H1 (cell line): Measurements from ENCODE around the gene RNF175.

Experiments used
- EP300 ChIP-seq, 2 experiments: IDR thresholded peaks; 1 replicate in 1 of 2; 2 replicates in 1 of 2; pipeline ENCODE4 v1.6.1; 2011 to 2012; ENCODE audit warnings: low read depth in 2 of 2, low read length in 2 of 2, mild to moderate bottlenecking in 2 of 2, borderline replicate concordance in 1 of 2, inconsistent platforms in 1 of 2, moderate library complexity in 1 of 2
- MAX ChIP-seq: IDR thresholded peaks from 2 replicates; pipeline ENCODE4 v1.6.1; 2012; ENCODE audit warnings: inconsistent platforms
- RBBP5 ChIP-seq: IDR thresholded peaks from 2 replicates; pipeline ENCODE4 v1.7.1; 2012; ENCODE audit warnings: low read depth, mild to moderate bottlenecking, inconsistent platforms, low read length, moderate library complexity, borderline replicate concordance
- RFX5 ChIP-seq: IDR thresholded peaks from 2 replicates; pipeline ENCODE4 v1.6.1; 2011; ENCODE audit warnings: low read depth, low read length, improper control_type of control experiment, borderline replicate concordance
- SAP30 ChIP-seq: fragments of 300-600 bp; sonication (generic); IDR thresholded peaks from 2 replicates; pipeline ENCODE4 v1.7.1; 2012; ENCODE audit warnings: low read length, moderate library complexity, mild to moderate bottlenecking, inconsistent platforms; ENCODE audit not compliant: insufficient read depth, insufficient replicate concordance
- SRF ChIP-seq: IDR thresholded peaks from 2 replicates; pipeline ENCODE4 v1.6.1; 2011; ENCODE audit warnings: mild to moderate bottlenecking, low read depth, low read length, moderate library complexity
- TAF1 ChIP-seq: IDR thresholded peaks from 2 replicates; pipeline ENCODE4 v1.6.1; 2011; ENCODE audit warnings: mild to moderate bottlenecking, low read depth, low read length

- TF ChIP-seq MAX = no peak
- no peak for TF ChIP-seq SRF
- no peak for TF ChIP-seq TAF1
- TF ChIP-seq EP300 (IDR thresholded peaks at IDR 0.05; ENCODE audit: borderline replicate concordance in 1 of 2, low read depth in 2 of 2, low read length in 2 of 2) = no peak
- no peak for TF ChIP-seq SAP30
- TF ChIP-seq RFX5 = no peak
- no peak for TF ChIP-seq RBBP5
Measured at GRCh38 chr4:153765894-153766293, 6.1 kb upstream of the RNF175 start.
